Keratinocyte (primary cell): ENCODE results near the gene WNT9B. TPM values are rescaled to one million over a fixed set of nuclear protein-coding genes. Genes with fewer than 3 reads are reported as not detected.

ENCODE experiments used
- DNase-seq: peaks from one replicate; pipeline ENCODE4 v3.0.0-alpha.2; 2011; ENCODE audit warnings: low read depth, missing footprints, low spot score
- FAIRE-seq: peaks from 2 replicates; lab custom pipeline; 2011; peaks lifted over from hg19 to GRCh38; lab: Jason Lieb, UNC
- H2AFZ ChIP-seq: 2 replicates; pipeline ENCODE4 v1.6.0; 2012; ENCODE audit warnings: low read length, control low read depth, inconsistent platforms; ENCODE audit not compliant: control insufficient read depth
- H3K27ac ChIP-seq: 2 replicates; pipeline ENCODE4 v1.5.1; 2011; ENCODE audit warnings: low read length; ENCODE audit not compliant: control insufficient read depth, insufficient read depth
- H3K27me3 ChIP-seq: 3 replicates; pipeline ENCODE4 v1.6.0; 2011; ENCODE audit warnings: low read length; ENCODE audit not compliant: control insufficient read depth, insufficient read depth; ENCODE audit errors: extremely low read depth
- H3K36me3 ChIP-seq, 2 experiments: 2 replicates in 1 of 2; 3 replicates in 1 of 2; pipeline ENCODE4 v1.5.1; 2011; ENCODE audit warnings: low read length in 2 of 2, mild to moderate bottlenecking in 1 of 2; ENCODE audit not compliant: control insufficient read depth in 2 of 2, insufficient read depth in 2 of 2; ENCODE audit errors: extremely low read depth in 1 of 2
- H3K4me1 ChIP-seq: 3 replicates; pipeline ENCODE4 v1.5.1; 2011; ENCODE audit warnings: low read length; ENCODE audit not compliant: control insufficient read depth, insufficient read depth; ENCODE audit errors: extremely low read depth
- H3K4me2 ChIP-seq: 3 replicates; pipeline ENCODE4 v1.6.0; 2011; ENCODE audit warnings: low read depth, low read length; ENCODE audit not compliant: control insufficient read depth, insufficient read depth; ENCODE audit errors: extremely low read depth
- H3K4me3 ChIP-seq, 3 experiments: fragments of 200-600 bp in 1 of 3; sonication (generic) in 1 of 3; 2 replicates in 2 of 3; 3 replicates in 1 of 3; pipeline ENCODE4 v1.5.1; 2011 to 2016; ENCODE audit warnings: low read length in 3 of 3, mild to moderate bottlenecking in 3 of 3, control low read depth in 2 of 3, inconsistent platforms in 1 of 3, low read depth in 1 of 3, mixed read lengths in 1 of 3, mixed run types in 1 of 3, moderate library complexity in 1 of 3; ENCODE audit not compliant: control insufficient read depth in 2 of 3, insufficient read depth in 2 of 3; ENCODE audit errors: extremely low read depth in 1 of 3
- H3K79me2 ChIP-seq: 2 replicates; pipeline ENCODE4 v1.6.0; 2012; ENCODE audit warnings: low read length; ENCODE audit not compliant: control insufficient read depth, insufficient read depth
- H3K9ac ChIP-seq: 3 replicates; pipeline ENCODE4 v1.6.0; 2011; ENCODE audit warnings: low read length; ENCODE audit not compliant: control insufficient read depth, insufficient read depth; ENCODE audit errors: extremely low read depth
- H3K9me1 ChIP-seq: 3 replicates; pipeline ENCODE4 v1.6.0; 2011; ENCODE audit warnings: low read length; ENCODE audit not compliant: control insufficient read depth, insufficient read depth; ENCODE audit errors: extremely low read depth
- H3K9me3 ChIP-seq: 2 replicates; pipeline ENCODE4 v1.5.1; 2012; ENCODE audit warnings: low read depth, low read length; ENCODE audit not compliant: control insufficient read depth
- H4K20me1 ChIP-seq: 3 replicates; pipeline ENCODE4 v1.6.0; 2011; ENCODE audit warnings: low read length; ENCODE audit not compliant: control insufficient read depth, insufficient read depth; ENCODE audit errors: extremely low read depth
- EZH2 ChIP-seq: IDR thresholded peaks from one replicate; pipeline ENCODE4 v1.6.1; 2012; ENCODE audit warnings: inconsistent platforms, mild to moderate bottlenecking, low read length, moderate library complexity
- dilution Hi-C: fragments of 300-500 bp; cut with MboI; formaldehyde crosslinking; loops from one replicate; pipeline ENCODE4 v1.7.0; 2020; ENCODE audit warnings: low sequenced_read_pairs; ENCODE audit not compliant: extremely low pct_ligation_motif_present
- polyA plus RNA-seq, 5 experiments: library from polyadenylated mRNA; depleted of rRNA in 3 of 5; stranded (reverse) in 3 of 5; stranded (forward) in 1 of 5; unstranded in 1 of 5; fragments of >200 nt; gene quantifications; 1 replicate in 1 of 5; 2 replicates in 3 of 5; 3 replicates in 1 of 5; pipeline versions ENCODE4 v1.2.1 to v1.2.3, GENCODE V29; 2011 to 2012; ENCODE audit warnings: missing spikeins in 2 of 5, low read depth in 1 of 5, low replicate concordance in 1 of 5
- TF ChIP-seq, protein P1 (sequence below), 3 experiments: IDR thresholded peaks in 1 of 3; conservative IDR thresholded peaks in 1 of 3; optimal IDR thresholded peaks in 1 of 3; 2 replicates in 2 of 3; 3 replicates in 1 of 3; pipeline versions ENCODE3 to v1.5.1; 2011; ENCODE audit warnings: low read length in 3 of 3, mild to moderate bottlenecking in 3 of 3, moderate library complexity in 2 of 3, control low read depth in 1 of 3, inconsistent platforms in 1 of 3; ENCODE audit not compliant: insufficient read depth in 2 of 3; ENCODE audit errors: extremely low read depth in 1 of 3

Gene WNT9B
- polyA plus RNA-seq, 1 donor (not counting 4 experiments of a cell fraction or from before 2014, with no cell fraction given) = not detected

GRCh38 chr17:46834846-46835245 lies 16.5 kb upstream of the WNT9B start:
- TF ChIP-seq, protein P1, sequence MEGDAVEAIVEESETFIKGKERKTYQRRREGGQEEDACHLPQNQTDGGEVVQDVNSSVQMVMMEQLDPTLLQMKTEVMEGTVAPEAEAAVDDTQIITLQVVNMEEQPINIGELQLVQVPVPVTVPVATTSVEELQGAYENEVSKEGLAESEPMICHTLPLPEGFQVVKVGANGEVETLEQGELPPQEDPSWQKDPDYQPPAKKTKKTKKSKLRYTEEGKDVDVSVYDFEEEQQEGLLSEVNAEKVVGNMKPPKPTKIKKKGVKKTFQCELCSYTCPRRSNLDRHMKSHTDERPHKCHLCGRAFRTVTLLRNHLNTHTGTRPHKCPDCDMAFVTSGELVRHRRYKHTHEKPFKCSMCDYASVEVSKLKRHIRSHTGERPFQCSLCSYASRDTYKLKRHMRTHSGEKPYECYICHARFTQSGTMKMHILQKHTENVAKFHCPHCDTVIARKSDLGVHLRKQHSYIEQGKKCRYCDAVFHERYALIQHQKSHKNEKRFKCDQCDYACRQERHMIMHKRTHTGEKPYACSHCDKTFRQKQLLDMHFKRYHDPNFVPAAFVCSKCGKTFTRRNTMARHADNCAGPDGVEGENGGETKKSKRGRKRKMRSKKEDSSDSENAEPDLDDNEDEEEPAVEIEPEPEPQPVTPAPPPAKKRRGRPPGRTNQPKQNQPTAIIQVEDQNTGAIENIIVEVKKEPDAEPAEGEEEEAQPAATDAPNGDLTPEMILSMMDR (optimal IDR thresholded peaks at IDR 0.05 in 1 of 3, IDR thresholded peaks at IDR 0.05 in 1 of 3, conservative IDR thresholded peaks at IDR 0.05 in 1 of 3; ENCODE audit: extremely low read depth in 1 of 3, insufficient read depth in 2 of 3, low read length in 3 of 3) = no peak
- TF ChIP-seq EZH2 = no peak
- no peaks in the 10 kb centered on the region for H3K27me3 ChIP-seq
- no peak overlapping the region for H3K4me2 ChIP-seq
- H3K27ac ChIP-seq = no peak overlapping the region
- DNase-seq = no peak
- H3K4me1 ChIP-seq = peaks cover 12% of the 10 kb centered on the region
- no peak overlapping the region for H2AFZ ChIP-seq
- no peak overlapping the region for H3K4me3 ChIP-seq
- H3K9me3 ChIP-seq = no peaks in the 10 kb centered on the region
- no peaks in the 10 kb centered on the region for H4K20me1 ChIP-seq
- no peak overlapping the region for H3K9ac ChIP-seq
- no peaks in the 10 kb centered on the region for H3K36me3 ChIP-seq
- no peaks in the 10 kb centered on the region for H3K79me2 ChIP-seq
- dilution Hi-C loops = no loop called here
- no peak for FAIRE-seq
- no peaks in the 10 kb centered on the region for H3K9me1 ChIP-seq

DNA sequence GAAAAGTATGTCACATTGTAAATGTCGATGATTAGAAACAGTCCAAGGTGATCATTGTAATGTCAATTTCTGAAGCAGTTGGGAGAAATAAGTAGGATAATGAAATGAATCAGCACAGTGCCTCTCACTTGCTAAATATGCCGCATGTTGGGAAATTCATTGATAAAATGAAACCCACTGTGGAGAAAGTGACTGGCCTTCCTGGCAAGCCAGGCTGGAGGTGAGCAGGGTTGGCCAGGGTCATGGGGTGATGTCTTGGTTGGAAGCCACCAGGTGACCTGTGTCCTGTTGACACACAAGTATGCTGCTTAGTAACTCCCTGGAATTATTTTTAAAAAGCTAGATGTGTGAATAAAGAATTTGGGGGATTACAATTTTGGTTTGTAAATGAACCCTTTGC lies 14.9 kb upstream of the WNT9B start:
- Histone ChIP-seq H3K9me3 (no peaks in the 10 kb centered on the region), H3K27me3 (peaks cover 6% of the 10 kb centered on the region), H3K4me3 (no peak overlapping the region), H3K9me1 (no peaks in the 10 kb centered on the region), H3K79me2 (no peaks in the 10 kb centered on the region), H3K9ac (no peak overlapping the region), H3K4me2 (no peak overlapping the region), H3K36me3 (no peaks in the 10 kb centered on the region), H4K20me1 (no peaks in the 10 kb centered on the region), H3K4me1 (peaks cover 12% of the 10 kb centered on the region), H2AFZ (no peak overlapping the region), H3K27ac (no peak overlapping the region)
- dilution Hi-C loops = no loop called here
- TF ChIP-seq, protein P1 (optimal IDR thresholded peaks at IDR 0.05 in 1 of 3, IDR thresholded peaks at IDR 0.05 in 1 of 3, conservative IDR thresholded peaks at IDR 0.05 in 1 of 3; ENCODE audit: extremely low read depth in 1 of 3, insufficient read depth in 2 of 3, low read length in 3 of 3) = no peak
- TF ChIP-seq EZH2 = no peak
- DNase-seq (no peak), FAIRE-seq (no peak)
